Measurements from ENCODE around the gene ATXN2L. TPM values are rescaled to one million over a fixed set of nuclear protein-coding genes. Genes with fewer than 3 reads are reported as not detected.

Gene ATXN2L
- total RNA-seq, 2 donors from 2014 or later: 83.4 to 151 TPM

GRCh38 chr16:28821874-28822519 lies 802 bp upstream of the ATXN2L start:
- peaks cover 8% of the 10 kb centered on the region for H3K4me1 ChIP-seq (replicated peaks)
- no peaks in the 10 kb centered on the region for H3K27me3 ChIP-seq (replicated peaks; ENCODE audit: insufficient read depth)
- H3K36me3 ChIP-seq: no peaks in the 10 kb centered on the region
- peak overlapping the region; percentile 96 to 100 for H3K4me3 ChIP-seq
- no peak for TF ChIP-seq CTCF (IDR thresholded peaks at IDR 0.05)
- TF ChIP-seq POLR2AphosphoS5 (IDR thresholded peaks at IDR 0.05): no peak
- TF ChIP-seq POLR2A (IDR thresholded peaks at IDR 0.05): no peak
- intact Hi-C loops (cut with DNase I): loop anchor here (5.0 kb wide), 1 partner anchor 125 kb away; no protein-coding TSS in a partner anchor
- DNase-seq (ENCODE audit: low spot score): no peak
- peak overlapping the region; percentile 98 to 99 for H3K27ac ChIP-seq
- WGBS: 34% methylated on average over 13 of the region's 13 CpGs
- no peaks in the 10 kb centered on the region for H3K9me3 ChIP-seq

GRCh38 chr16:28823291-28823872 lies 583 bp downstream of the ATXN2L start:
- no peaks in the 10 kb centered on the region for H3K9me3 ChIP-seq
- H3K36me3 ChIP-seq: peaks cover 0 to 7% of the 10 kb centered on the region in 2 donors
- intact Hi-C loops (cut with DNase I): loop anchor here (5.0 kb wide), 1 partner anchor 124 kb away; no protein-coding TSS in a partner anchor
- no peak for TF ChIP-seq POLR2AphosphoS5 (IDR thresholded peaks at IDR 0.05)
- TF ChIP-seq CTCF (IDR thresholded peaks at IDR 0.05): no peak
- TF ChIP-seq POLR2A (IDR thresholded peaks at IDR 0.05): no peak
- 0% methylated on average over 8 of the region's 62 CpGs for WGBS
- DNase-seq (ENCODE audit: low spot score): no peak
- H3K27ac ChIP-seq: peak overlapping the region; percentile 98 to 99
- no peaks in the 10 kb centered on the region for H3K27me3 ChIP-seq (replicated peaks; ENCODE audit: insufficient read depth)
- H3K4me3 ChIP-seq: peak overlapping the region; percentile 96 to 100
- peaks cover 8% of the 10 kb centered on the region for H3K4me1 ChIP-seq (replicated peaks)

- Histone ChIP-seq H3K4me1 (replicated peaks) (peaks cover 8% of the 10 kb centered on the region), H3K27ac (peak overlapping the region; percentile 98 to 99), H3K4me3 (peak overlapping the region; percentile 96 to 100), H3K36me3 (peaks cover 0 to 7% of the 10 kb centered on the region in 2 donors), H3K27me3 (replicated peaks; ENCODE audit: insufficient read depth) (no peaks in the 10 kb centered on the region), H3K9me3 (no peaks in the 10 kb centered on the region)
- peak; percentile 57 for TF ChIP-seq POLR2A (IDR thresholded peaks at IDR 0.05)
- peak in 2 of 4 experiments; percentile 44 to 68 for TF ChIP-seq CTCF (IDR thresholded peaks at IDR 0.05)
- TF ChIP-seq POLR2AphosphoS5 (IDR thresholded peaks at IDR 0.05): no peak
- WGBS: under 1% methylated on average over 59 of the region's 60 CpGs
- intact Hi-C loops (cut with DNase I): loop anchor here (1.0 to 5.0 kb wide), 2 partner anchors 22 to 123 kb away; partner anchors contain the start of gene TUFM
- peak; percentile 95 for DNase-seq (ENCODE audit: low spot score)
These were observed 1.3 kb downstream of the ATXN2L start for GRCh38 chr16:28823873-28824716.

- 12% methylated on average over 5 of the region's 5 CpGs for WGBS
- no peaks in the 10 kb centered on the region for H3K9me3 ChIP-seq
- no peaks in the 10 kb centered on the region for H3K27me3 ChIP-seq (replicated peaks; ENCODE audit: insufficient read depth)
- DNase-seq (ENCODE audit: low spot score): no peak
- peaks cover 0 to 7% of the 10 kb centered on the region in 2 donors for H3K36me3 ChIP-seq
- peak overlapping the region; percentile 98 to 99 for H3K27ac ChIP-seq
- H3K4me3 ChIP-seq: peak overlapping the region; percentile 96 to 100
- peaks cover 8% of the 10 kb centered on the region for H3K4me1 ChIP-seq (replicated peaks)
- no peak for TF ChIP-seq POLR2AphosphoS5 (IDR thresholded peaks at IDR 0.05)
- TF ChIP-seq CTCF (IDR thresholded peaks at IDR 0.05): no peak
- TF ChIP-seq POLR2A (IDR thresholded peaks at IDR 0.05): no peak
- intact Hi-C loops (cut with DNase I): loop anchor here (1.0 to 5.0 kb wide), 2 partner anchors 22 to 123 kb away; partner anchors contain the start of gene TUFM
These were observed 1.8 kb downstream of the ATXN2L start for GRCh38 chr16:28824717-28824973.

Data from prostate gland (tissue), 2 donors.